HEK293 (cell line): ENCODE results near the gene C10orf67.

Experiments used
- SCRT2 ChIP-seq: fragments of 450-650 bp; formaldehyde crosslinking; IDR thresholded peaks from 2 replicates; pipeline ENCODE4 v1.5.1; 2016; ENCODE audit warnings: missing biosample characterization, missing genetic modification characterization
- ZBTB17 ChIP-seq: fragments of 450-650 bp; formaldehyde crosslinking; IDR thresholded peaks from 2 replicates; pipeline ENCODE4 v1.5.1; 2016; ENCODE audit warnings: missing biosample characterization, missing genetic modification characterization
- ZEB2 ChIP-seq: fragments of 450-650 bp; formaldehyde crosslinking; IDR thresholded peaks from 2 replicates; pipeline ENCODE4 v1.5.1; 2016; ENCODE audit warnings: missing biosample characterization, missing genetic modification characterization
- ZFP41 ChIP-seq: fragments of 450-650 bp; formaldehyde crosslinking; IDR thresholded peaks from 2 replicates; pipeline ENCODE4 v1.5.1; 2016; ENCODE audit warnings: missing biosample characterization, missing genetic modification characterization, borderline replicate concordance
- ZIC2 ChIP-seq: fragments of 450-650 bp; formaldehyde crosslinking; IDR thresholded peaks from 2 replicates; pipeline ENCODE4 v1.5.1; 2016; ENCODE audit warnings: missing biosample characterization, missing genetic modification characterization
- ZNF169 ChIP-seq: fragments of 450-650 bp; formaldehyde crosslinking; IDR thresholded peaks from 2 replicates; pipeline ENCODE4 v1.5.1; 2016; ENCODE audit warnings: missing biosample characterization, missing genetic modification characterization
- ZNF248 ChIP-seq: fragments of 450-650 bp; formaldehyde crosslinking; IDR thresholded peaks from 2 replicates; pipeline ENCODE4 v1.5.1; 2017; ENCODE audit warnings: missing biosample characterization, missing genetic modification characterization
- ZNF335 ChIP-seq: fragments of 450-650 bp; formaldehyde crosslinking; conservative IDR thresholded peaks from 2 replicates; pipeline ENCODE4 v1.5.1; 2016; ENCODE audit warnings: missing biosample characterization, missing genetic modification characterization
- ZNF394 ChIP-seq: fragments of 450-650 bp; formaldehyde crosslinking; IDR thresholded peaks from 2 replicates; pipeline ENCODE4 v1.5.1; 2016; ENCODE audit warnings: missing biosample characterization, missing genetic modification characterization, mild to moderate bottlenecking, moderate library complexity, borderline replicate concordance
- ZNF747 ChIP-seq: fragments of 450-650 bp; formaldehyde crosslinking; IDR thresholded peaks from 2 replicates; pipeline ENCODE4 v1.5.1; 2016; ENCODE audit warnings: missing biosample characterization, missing genetic modification characterization
- ZNF76 ChIP-seq: fragments of 450-650 bp; formaldehyde crosslinking; IDR thresholded peaks from 2 replicates; pipeline ENCODE4; 2016; ENCODE audit warnings: low read depth, missing biosample characterization, missing genetic modification characterization, borderline replicate concordance
- ZNF837 ChIP-seq: fragments of 450-650 bp; formaldehyde crosslinking; IDR thresholded peaks from 2 replicates; pipeline ENCODE4 v1.5.1; 2016; ENCODE audit warnings: missing biosample characterization, missing genetic modification characterization
- ZSCAN23 ChIP-seq: fragments of 450-650 bp; formaldehyde crosslinking; IDR thresholded peaks from 2 replicates; pipeline ENCODE4 v1.5.1; 2016; ENCODE audit warnings: missing biosample characterization, missing genetic modification characterization
- TF ChIP-seq, protein P1 (sequence below): fragments of 450-650 bp; formaldehyde crosslinking; IDR thresholded peaks from 2 replicates; pipeline ENCODE4 v1.5.1; 2017; ENCODE audit warnings: missing biosample characterization, missing genetic modification characterization
- TF ChIP-seq, protein P2 (sequence below): fragments of 450-650 bp; formaldehyde crosslinking; IDR thresholded peaks from 2 replicates; pipeline ENCODE4 v1.5.1; 2016; ENCODE audit warnings: missing biosample characterization, missing genetic modification characterization
- TF ChIP-seq, protein P3 (sequence below): fragments of 450-650 bp; formaldehyde crosslinking; conservative IDR thresholded peaks from 2 replicates; pipeline ENCODE4 v1.5.1; 2016; ENCODE audit warnings: low read depth, missing biosample characterization, missing genetic modification characterization
- TF ChIP-seq, protein P4 (sequence below): fragments of 450-650 bp; formaldehyde crosslinking; IDR thresholded peaks from 2 replicates; pipeline ENCODE4 v1.5.1; 2016; ENCODE audit warnings: missing biosample characterization, missing genetic modification characterization
- TF ChIP-seq, protein P5 (sequence below): fragments of 450-650 bp; formaldehyde crosslinking; IDR thresholded peaks from 2 replicates; pipeline ENCODE4 v1.5.1; 2016; ENCODE audit warnings: missing biosample characterization, missing genetic modification characterization
- TF ChIP-seq, protein P6 (sequence below): fragments of 450-650 bp; formaldehyde crosslinking; optimal IDR thresholded peaks from 2 replicates; pipeline ENCODE3; 2016; ENCODE audit warnings: missing biosample characterization, mild to moderate bottlenecking, missing genetic modification characterization
- TF ChIP-seq, protein P7 (sequence below): fragments of 450-650 bp; formaldehyde crosslinking; IDR thresholded peaks from 2 replicates; pipeline ENCODE4 v1.5.1; 2017; ENCODE audit warnings: missing biosample characterization, missing genetic modification characterization

C10orf67 gene

DNA sequence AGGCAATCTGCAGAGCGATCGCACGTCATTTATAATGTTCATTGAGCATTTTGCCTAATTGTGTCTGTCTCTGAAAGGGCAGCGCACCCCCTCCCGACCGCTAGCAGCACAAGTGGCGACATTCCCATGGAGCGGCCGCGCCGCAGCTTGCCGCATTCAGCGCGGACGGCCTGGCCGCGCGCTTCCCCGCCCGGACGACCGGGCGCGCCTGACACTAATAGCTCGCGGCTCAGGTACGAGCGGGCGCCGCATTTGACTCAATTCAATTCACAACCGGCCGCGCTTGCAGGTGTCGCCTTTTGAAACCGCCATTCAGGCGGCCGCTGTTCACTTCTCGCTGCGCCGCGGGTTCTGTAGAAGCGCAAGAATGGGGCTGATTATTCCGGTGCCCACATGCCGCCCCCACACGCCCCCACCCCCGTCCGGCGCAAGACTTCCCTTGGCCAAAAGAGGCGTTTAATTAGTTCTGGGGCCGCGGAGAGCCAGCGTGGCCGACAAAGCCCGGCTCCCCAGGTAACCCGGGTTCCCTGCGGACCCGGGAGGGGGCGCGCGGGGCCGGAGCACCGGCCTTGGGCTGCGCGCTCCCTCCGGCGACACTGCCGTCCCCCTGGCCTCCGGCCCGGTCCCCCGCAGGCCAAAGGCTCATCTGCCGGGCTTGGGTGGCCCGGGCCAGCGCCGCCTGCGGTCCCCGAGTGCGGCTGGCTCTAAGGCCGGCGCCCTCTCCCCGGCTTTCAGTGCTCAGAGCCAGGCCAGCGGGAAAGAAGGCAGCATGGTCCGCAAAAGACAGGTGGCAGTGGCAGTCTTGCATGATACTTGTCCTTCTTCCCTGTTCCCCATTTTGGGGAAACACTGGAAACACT is 171.2 kb downstream of the C10orf67 start (continued):
- TF ChIP-seq, protein P1, sequence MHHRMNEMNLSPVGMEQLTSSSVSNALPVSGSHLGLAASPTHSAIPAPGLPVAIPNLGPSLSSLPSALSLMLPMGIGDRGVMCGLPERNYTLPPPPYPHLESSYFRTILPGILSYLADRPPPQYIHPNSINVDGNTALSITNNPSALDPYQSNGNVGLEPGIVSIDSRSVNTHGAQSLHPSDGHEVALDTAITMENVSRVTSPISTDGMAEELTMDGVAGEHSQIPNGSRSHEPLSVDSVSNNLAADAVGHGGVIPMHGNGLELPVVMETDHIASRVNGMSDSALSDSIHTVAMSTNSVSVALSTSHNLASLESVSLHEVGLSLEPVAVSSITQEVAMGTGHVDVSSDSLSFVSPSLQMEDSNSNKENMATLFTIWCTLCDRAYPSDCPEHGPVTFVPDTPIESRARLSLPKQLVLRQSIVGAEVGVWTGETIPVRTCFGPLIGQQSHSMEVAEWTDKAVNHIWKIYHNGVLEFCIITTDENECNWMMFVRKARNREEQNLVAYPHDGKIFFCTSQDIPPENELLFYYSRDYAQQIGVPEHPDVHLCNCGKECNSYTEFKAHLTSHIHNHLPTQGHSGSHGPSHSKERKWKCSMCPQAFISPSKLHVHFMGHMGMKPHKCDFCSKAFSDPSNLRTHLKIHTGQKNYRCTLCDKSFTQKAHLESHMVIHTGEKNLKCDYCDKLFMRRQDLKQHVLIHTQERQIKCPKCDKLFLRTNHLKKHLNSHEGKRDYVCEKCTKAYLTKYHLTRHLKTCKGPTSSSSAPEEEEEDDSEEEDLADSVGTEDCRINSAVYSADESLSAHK (tag by site-specific recombination): 0 out of 2 replicates have a peak, but pooled peaks have one; percentile 17
- TF ChIP-seq, protein P2, sequence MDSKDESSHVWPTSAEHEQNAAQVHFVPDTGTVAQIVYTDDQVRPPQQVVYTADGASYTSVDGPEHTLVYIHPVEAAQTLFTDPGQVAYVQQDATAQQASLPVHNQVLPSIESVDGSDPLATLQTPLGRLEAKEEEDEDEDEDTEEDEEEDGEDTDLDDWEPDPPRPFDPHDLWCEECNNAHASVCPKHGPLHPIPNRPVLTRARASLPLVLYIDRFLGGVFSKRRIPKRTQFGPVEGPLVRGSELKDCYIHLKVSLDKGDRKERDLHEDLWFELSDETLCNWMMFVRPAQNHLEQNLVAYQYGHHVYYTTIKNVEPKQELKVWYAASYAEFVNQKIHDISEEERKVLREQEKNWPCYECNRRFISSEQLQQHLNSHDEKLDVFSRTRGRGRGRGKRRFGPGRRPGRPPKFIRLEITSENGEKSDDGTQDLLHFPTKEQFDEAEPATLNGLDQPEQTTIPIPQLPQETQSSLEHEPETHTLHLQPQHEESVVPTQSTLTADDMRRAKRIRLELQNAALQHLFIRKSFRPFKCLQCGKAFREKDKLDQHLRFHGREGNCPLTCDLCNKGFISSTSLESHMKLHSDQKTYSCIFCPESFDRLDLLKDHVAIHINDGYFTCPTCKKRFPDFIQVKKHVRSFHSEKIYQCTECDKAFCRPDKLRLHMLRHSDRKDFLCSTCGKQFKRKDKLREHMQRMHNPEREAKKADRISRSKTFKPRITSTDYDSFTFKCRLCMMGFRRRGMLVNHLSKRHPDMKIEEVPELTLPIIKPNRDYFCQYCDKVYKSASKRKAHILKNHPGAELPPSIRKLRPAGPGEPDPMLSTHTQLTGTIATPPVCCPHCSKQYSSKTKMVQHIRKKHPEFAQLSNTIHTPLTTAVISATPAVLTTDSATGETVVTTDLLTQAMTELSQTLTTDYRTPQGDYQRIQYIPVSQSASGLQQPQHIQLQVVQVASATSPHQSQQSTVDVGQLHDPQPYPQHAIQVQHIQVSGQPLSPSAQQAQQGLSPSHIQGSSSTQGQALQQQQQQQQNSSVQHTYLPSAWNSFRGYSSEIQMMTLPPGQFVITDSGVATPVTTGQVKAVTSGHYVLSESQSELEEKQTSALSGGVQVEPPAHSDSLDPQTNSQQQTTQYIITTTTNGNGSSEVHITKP (tag by site-specific recombination): no peak
- TF ChIP-seq ZNF335 (tag by site-specific recombination): peak; percentile 77
- TF ChIP-seq, protein P3, sequence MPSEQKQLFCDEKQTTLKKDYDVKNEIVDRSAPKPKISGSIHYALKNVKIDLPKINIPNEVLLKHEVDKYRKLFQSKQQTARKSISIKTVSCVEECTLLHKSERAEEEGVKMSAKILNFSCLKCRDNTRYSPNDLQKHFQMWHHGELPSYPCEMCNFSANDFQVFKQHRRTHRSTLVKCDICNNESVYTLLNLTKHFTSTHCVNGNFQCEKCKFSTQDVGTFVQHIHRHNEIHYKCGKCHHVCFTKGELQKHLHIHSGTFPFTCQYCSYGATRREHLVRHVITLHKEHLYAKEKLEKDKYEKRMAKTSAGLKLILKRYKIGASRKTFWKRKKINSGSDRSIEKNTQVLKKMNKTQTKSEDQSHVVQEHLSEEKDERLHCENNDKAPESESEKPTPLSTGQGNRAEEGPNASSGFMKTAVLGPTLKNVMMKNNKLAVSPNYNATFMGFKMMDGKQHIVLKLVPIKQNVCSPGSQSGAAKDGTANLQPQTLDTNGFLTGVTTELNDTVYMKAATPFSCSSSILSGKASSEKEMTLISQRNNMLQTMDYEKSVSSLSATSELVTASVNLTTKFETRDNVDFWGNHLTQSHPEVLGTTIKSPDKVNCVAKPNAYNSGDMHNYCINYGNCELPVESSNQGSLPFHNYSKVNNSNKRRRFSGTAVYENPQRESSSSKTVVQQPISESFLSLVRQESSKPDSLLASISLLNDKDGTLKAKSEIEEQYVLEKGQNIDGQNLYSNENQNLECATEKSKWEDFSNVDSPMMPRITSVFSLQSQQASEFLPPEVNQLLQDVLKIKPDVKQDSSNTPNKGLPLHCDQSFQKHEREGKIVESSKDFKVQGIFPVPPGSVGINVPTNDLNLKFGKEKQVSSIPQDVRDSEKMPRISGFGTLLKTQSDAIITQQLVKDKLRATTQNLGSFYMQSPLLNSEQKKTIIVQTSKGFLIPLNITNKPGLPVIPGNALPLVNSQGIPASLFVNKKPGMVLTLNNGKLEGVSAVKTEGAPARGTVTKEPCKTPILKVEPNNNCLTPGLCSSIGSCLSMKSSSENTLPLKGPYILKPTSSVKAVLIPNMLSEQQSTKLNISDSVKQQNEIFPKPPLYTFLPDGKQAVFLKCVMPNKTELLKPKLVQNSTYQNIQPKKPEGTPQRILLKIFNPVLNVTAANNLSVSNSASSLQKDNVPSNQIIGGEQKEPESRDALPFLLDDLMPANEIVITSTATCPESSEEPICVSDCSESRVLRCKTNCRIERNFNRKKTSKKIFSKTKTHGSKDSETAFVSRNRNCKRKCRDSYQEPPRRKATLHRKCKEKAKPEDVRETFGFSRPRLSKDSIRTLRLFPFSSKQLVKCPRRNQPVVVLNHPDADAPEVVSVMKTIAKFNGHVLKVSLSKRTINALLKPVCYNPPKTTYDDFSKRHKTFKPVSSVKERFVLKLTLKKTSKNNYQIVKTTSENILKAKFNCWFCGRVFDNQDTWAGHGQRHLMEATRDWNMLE (tag by site-specific recombination): no peak
- no peak for TF ChIP-seq ZEB2 (tag by site-specific recombination)
- TF ChIP-seq ZNF394 (tag by site-specific recombination): no peak
- TF ChIP-seq, protein P4, sequence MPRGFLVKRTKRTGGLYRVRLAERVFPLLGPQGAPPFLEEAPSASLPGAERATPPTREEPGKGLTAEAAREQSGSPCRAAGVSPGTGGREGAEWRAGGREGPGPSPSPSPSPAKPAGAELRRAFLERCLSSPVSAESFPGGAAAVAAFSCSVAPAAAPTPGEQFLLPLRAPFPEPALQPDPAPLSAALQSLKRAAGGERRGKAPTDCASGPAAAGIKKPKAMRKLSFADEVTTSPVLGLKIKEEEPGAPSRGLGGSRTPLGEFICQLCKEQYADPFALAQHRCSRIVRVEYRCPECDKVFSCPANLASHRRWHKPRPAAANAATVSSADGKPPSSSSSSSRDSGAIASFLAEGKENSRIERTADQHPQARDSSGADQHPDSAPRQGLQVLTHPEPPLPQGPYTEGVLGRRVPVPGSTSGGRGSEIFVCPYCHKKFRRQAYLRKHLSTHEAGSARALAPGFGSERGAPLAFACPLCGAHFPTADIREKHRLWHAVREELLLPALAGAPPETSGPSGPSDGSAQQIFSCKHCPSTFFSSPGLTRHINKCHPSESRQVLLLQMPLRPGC: peak; percentile 26; the same call in 1 of the 2 replicates
- no peak for TF ChIP-seq ZSCAN23 (tag by site-specific recombination)
- no peak for TF ChIP-seq SCRT2 (tag by site-specific recombination)
- TF ChIP-seq ZNF248: no peak
- no peak for TF ChIP-seq ZFP41 (tag by site-specific recombination)
- TF ChIP-seq ZNF837 (tag by site-specific recombination): no peak
- TF ChIP-seq, protein P5, sequence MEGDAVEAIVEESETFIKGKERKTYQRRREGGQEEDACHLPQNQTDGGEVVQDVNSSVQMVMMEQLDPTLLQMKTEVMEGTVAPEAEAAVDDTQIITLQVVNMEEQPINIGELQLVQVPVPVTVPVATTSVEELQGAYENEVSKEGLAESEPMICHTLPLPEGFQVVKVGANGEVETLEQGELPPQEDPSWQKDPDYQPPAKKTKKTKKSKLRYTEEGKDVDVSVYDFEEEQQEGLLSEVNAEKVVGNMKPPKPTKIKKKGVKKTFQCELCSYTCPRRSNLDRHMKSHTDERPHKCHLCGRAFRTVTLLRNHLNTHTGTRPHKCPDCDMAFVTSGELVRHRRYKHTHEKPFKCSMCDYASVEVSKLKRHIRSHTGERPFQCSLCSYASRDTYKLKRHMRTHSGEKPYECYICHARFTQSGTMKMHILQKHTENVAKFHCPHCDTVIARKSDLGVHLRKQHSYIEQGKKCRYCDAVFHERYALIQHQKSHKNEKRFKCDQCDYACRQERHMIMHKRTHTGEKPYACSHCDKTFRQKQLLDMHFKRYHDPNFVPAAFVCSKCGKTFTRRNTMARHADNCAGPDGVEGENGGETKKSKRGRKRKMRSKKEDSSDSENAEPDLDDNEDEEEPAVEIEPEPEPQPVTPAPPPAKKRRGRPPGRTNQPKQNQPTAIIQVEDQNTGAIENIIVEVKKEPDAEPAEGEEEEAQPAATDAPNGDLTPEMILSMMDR (tag by site-specific recombination): peak; percentile 54; the same call in 1 of the 2 replicates
- TF ChIP-seq, protein P6, sequence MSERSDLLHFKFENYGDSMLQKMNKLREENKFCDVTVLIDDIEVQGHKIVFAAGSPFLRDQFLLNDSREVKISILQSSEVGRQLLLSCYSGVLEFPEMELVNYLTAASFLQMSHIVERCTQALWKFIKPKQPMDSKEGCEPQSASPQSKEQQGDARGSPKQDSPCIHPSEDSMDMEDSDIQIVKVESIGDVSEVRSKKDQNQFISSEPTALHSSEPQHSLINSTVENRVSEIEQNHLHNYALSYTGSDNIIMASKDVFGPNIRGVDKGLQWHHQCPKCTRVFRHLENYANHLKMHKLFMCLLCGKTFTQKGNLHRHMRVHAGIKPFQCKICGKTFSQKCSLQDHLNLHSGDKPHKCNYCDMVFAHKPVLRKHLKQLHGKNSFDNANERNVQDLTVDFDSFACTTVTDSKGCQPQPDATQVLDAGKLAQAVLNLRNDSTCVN (tag by site-specific recombination): peak; percentile 79
- TF ChIP-seq ZNF169 (tag by site-specific recombination): no peak
- TF ChIP-seq ZBTB17 (tag by site-specific recombination): no peak
- TF ChIP-seq ZNF747 (tag by site-specific recombination): no peak
- TF ChIP-seq ZIC2 (tag by site-specific recombination): peak; percentile 31; the same call in 1 of the 2 replicates
- TF ChIP-seq, protein P7, sequence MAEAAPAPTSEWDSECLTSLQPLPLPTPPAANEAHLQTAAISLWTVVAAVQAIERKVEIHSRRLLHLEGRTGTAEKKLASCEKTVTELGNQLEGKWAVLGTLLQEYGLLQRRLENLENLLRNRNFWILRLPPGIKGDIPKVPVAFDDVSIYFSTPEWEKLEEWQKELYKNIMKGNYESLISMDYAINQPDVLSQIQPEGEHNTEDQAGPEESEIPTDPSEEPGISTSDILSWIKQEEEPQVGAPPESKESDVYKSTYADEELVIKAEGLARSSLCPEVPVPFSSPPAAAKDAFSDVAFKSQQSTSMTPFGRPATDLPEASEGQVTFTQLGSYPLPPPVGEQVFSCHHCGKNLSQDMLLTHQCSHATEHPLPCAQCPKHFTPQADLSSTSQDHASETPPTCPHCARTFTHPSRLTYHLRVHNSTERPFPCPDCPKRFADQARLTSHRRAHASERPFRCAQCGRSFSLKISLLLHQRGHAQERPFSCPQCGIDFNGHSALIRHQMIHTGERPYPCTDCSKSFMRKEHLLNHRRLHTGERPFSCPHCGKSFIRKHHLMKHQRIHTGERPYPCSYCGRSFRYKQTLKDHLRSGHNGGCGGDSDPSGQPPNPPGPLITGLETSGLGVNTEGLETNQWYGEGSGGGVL (tag by site-specific recombination): no peak
- TF ChIP-seq ZNF76: no peak
